GM19324 (cell line): Measurements from ENCODE around the gene PATL2.
"Not testable (repeated sequence)": the region's sequence is repeated elsewhere in the genome, so short reads cannot be mapped to it uniquely, and the experiment has no call there.

Source experiments
- ATAC-seq: cut with Tn5 transposase; IDR thresholded peaks from one replicate; pipeline ENCODE4 v1.9.1; 2021; ENCODE audit warnings: mild to moderate bottlenecking, moderate library complexity; ENCODE audit not compliant: unreplicated experiment, low FRiP score

PATL2 gene

DNA sequence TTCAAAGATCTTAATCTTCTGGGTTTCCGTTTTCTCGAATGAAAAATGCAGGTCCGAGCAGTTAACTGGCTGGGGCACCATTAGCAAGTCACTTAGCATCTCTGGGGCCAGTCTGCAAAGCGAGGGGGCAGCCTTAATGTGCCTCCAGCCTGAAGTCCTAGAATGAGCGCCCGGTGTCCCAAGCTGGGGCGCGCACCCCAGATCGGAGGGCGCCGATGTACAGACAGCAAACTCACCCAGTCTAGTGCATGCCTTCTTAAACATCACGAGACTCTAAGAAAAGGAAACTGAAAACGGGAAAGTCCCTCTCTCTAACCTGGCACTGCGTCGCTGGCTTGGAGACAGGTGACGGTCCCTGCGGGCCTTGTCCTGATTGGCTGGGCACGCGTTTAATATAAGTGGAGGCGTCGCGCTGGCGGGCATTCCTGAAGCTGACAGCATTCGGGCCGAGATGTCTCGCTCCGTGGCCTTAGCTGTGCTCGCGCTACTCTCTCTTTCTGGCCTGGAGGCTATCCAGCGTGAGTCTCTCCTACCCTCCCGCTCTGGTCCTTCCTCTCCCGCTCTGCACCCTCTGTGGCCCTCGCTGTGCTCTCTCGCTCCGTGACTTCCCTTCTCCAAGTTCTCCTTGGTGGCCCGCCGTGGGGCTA lies at the start of gene PATL2, which contains the start of gene B2M:
PATL2 (minus strand) TSS at position 228 of the 647 bp plus-strand sequence. CDS start 34,833 bp downstream, outside the sequence.
B2M (plus strand) TSS at position 422 of the 647 bp plus-strand sequence; CDS start at position 452, 30 bp downstream.
- peak; percentile 80 for ATAC-seq

DNA sequence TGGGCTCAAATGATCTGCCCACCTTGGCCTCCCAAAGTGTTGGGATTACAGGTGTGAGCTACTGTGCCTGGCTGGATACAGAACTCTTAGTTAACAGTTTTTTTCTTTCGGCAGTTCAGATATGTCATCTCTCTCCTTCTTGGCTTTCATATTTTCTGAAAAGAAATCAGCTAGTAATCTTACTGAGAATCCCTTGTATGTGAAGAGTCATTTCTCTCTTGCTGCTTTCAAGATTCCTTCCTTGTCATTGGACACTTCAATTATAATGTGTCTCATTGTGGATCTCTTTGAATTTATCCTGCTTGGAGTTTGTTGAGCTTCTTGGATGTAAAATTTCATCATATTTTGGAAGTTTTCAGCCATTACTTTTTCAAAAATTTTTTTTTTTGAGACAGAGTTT lies 42.2 kb upstream of the PATL2 start:
- ATAC-seq = no peak

GRCh38 chr15:44743454-44743853 lies 32.3 kb upstream of the PATL2 start:
- not testable (repeated sequence) for ATAC-seq

DNA sequence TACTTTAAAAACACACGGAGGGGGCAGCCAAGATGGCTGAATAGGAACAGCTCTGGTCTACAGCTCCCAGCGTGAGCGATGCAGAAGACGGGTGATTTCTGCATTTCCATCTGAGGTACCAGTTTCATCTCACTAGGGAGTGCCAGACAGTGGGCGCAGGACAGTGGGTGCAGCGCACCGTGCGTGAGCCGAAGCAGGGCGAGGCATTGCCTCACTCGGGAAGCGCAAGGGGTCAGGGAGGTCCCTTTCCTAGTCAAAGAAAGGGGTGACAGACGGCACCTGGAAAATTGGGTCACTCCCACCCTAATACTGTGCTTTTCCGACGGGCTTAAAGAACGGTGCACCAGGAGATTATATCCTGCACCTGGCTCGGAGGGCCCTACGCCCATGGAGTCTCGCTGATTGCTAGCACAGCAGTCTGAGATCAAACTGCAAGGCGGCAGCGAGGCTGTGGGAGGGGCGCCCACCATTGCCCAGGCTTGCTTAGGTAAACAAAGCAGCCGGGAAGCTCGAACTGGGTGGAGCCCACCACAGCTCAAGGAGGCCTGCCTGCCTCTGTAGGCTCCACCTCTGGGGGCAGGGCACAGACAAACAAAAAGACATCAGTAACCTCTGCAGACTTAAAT lies 28.2 kb upstream of the PATL2 start:
- ATAC-seq = not testable (repeated sequence)

- ATAC-seq = no peak
Measured at GRCh38 chr15:44738340-44738984, 27.3 kb upstream of the PATL2 start.

DNA sequence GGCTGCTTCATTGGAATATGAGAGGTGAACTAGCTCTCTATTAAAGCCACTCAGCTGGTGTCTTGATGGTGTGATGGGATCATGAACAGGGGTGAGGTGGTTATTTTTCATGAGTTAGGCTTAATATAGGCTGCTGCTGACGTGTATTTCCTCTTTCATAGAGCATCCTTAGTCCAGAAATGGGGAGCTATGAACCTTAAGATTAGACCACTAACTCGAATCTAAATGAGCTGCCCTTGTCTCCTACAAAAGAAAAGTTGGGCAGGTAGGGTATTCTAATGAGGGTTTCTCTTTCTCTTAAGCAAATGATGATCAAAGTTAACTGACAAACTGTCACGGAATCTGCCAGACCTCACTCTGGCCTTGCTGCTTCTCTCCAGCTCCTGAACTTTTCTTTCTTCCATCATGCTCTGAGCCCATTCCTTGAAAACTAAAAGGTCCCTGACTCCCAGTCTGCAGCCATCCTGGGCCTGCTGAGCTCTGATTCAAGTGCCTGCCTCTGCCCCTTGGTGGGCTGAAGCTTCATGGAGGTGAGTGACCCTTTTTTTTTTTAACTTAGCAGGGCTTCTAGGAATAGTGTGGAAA lies 25.1 kb upstream of the PATL2 start, which contains the start of gene TRIM69:
TRIM69 (plus strand) TSS at position 348 of the 585 bp plus-strand sequence; CDS start at position 525, 177 bp downstream.
- no peak for ATAC-seq

DNA sequence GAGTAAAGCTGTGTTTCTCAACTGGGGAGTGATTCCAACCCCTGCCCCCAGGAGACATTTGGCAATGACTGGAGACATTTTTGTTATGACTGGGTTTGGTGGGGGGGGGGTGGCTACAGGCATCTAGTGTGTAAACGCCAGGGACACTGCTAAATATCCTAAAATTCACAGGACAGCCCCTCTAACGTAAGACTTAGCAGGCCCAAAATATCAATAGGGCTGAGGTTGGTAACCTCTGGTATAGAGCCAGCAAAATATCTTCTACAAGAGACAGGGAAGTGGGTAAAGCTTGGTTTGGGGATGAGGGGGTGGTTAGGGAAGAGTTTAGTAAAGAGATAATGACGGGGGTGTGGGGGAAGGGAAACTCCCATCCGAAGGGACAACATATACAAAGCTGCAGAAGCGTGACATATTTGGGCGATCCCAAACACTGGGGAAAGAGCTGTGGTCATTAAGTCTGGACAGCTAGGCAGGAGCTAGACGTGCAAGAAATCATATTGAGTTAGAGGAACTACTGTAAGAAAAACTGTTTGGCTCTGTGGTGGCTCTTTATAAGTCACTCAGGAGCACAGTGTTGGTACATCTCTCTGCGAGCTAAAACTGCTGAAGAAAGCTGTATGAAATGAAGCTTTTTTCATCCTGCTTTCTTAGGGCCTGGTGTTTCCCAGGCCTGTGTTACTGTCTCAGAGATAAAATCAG lies 24.5 kb upstream of the PATL2 start:
- ATAC-seq = no peak

GRCh38 chr15:44734839-44735481 lies 23.8 kb upstream of the PATL2 start:
- ATAC-seq = no peak

- peak; percentile 14 for ATAC-seq
Measured at GRCh38 chr15:44729408-44730127, 18.4 kb upstream of the PATL2 start.

- ATAC-seq = peak; percentile 78
Measured at GRCh38 chr15:44728576-44729407, 17.7 kb upstream of the PATL2 start.

GRCh38 chr15:44728232-44728575 lies 17.1 kb upstream of the PATL2 start:
- ATAC-seq = not testable (repeated sequence)

DNA sequence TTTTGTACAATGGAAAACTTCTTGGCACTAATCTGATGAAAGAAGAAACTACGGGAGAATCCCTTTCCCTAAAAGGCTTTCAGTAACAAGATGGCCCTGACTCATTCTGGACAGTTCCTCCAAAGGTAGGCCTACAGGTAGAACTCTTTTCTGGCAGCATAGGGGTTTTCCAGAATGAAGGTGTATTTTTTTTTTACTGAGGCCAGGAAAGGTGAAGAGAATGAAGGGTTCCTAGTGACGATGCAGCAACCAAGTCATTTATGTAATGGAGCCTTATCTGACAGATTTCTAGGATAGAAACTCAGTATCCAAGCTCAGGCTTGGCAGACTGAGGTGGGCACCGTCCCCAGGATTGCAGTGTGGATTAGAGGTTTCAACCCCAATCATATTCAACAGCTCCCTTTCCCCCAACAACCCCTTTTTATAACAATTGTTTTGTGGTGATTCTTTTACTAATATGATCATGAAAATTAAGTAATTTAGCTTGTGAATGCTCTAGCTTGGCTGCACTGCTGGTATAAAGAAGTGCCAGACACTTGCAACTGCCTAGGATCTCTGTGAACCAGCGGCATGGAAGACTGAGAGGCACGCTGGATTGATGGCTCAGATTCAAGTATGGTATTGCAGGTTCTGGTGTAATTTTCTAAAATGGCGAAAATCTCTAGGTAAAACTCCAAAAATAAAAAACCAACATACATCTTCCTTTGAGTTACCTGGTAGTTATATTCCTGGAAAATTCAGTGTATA lies 16.5 kb upstream of the PATL2 start:
- ATAC-seq = no peak

- ATAC-seq = peak; percentile 31
Measured at GRCh38 chr15:44726568-44727484, 15.7 kb upstream of the PATL2 start.

DNA sequence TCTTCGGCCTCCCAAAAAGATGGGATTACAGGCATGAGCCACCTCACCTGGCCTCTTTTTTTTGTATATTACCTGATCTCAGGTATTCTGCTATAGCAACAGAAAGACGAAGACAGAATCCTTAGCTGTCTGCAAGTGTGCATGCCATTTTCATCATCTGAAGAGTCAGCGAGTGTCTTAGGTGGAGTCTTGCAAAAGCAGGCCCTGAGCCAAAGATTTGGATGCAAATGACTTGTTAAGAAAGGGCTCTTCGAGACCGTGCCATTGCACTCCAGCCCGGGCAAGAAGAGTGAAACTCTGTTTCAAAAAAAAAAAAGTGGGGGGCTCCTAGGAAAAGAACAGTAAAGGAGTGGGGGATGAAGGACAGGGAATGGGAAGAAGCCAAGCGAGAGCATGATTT lies 15.0 kb upstream of the PATL2 start:
- no peak for ATAC-seq

DNA sequence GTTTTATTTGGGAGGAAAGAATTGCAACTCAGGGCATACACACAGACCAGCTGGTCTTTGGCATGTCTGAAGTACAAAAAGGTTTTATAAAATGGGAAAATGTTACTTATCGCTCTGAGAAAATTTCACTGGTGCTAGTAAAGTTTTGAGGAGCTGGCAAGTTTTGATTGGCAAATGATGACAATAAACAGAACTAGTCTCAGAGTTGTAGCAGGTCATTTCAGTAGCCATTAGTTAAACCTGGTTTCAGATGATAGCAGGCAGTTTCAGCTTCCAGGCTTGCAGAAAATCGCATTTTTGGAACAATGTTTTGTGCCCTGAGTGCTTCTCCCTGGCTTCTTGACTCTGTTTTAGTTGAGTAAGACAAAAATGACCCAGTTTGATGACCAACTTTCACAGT lies 10.9 kb upstream of the PATL2 start:
- ATAC-seq = no peak

DNA sequence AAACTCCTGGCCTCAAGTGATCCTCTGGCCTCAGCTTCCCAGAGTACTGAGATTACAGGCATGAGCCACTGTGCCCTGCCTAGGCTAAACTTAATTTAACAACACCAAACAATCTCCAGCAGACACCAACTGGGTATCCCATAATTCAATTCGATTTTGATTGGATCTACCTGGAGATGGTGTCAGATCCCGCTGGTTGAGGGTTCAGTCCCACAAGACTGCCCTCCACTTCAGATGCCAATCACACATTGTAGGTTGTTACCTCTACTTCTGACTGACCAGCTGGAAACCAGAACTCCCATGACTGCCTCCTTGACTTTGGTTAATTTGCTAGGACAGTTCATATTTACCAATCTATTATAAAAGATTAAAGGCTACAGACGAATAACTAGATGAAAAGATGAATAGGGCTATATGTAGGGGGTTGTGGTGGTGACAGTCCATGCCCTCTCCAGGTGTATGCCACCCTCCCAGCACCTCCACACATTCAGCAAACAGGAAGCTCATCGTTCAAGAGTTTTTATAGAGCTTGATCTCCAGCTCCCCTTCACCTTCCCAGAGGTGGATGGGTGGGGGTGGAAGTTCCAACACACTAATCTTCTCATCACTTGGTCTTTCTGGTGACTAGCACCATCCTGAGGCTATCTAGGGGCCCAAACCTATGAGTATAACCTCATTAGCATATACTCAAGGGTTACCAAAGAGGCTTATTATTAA lies 9.5 kb upstream of the PATL2 start:
- no peak for ATAC-seq
